Diencephalon (tissue), 1 donor: ENCODE data around the gene SPEN. TPM values are rescaled to one million over a fixed set of nuclear protein-coding genes. Genes with fewer than 3 reads are reported as not detected.

ENCODE experiments used
- small RNA-seq: library from RNA; depleted of rRNA; stranded (forward); fragments of <200 nt; gene quantifications from one replicate; pipeline ENCODE3, GENCODE V24; 2014
- total RNA-seq: library from RNA; depleted of rRNA; stranded (reverse); fragments of >200 nt; gene quantifications from one replicate; pipeline ENCODE4 v1.2.3, GENCODE V29; 2014

SPEN gene
- total RNA-seq = 52.6 TPM

GRCh38 chr1:15847100-15847892, at the start of gene SPEN:
Gene SPEN, plus strand, starts transcription at chr1:15847707. Its CDS starts 361 bp downstream, at chr1:15848068.

GRCh38 chr1:15807549-15807948, 40.0 kb upstream of the SPEN start, which contains the start of gene UQCRHL:
Gene UQCRHL, minus strand, starts transcription at chr1:15807649. Its CDS starts 0 bp downstream, at chr1:15807649.

GRCh38 chr1:15975805-15976680, 128.5 kb downstream of the SPEN start, which contains the start of gene ZBTB17:
Gene ZBTB17, minus strand, starts transcription at chr1:15976101. Its CDS starts 27,606 bp downstream, at chr1:15948495.

Small RNAs within 50 kb of the gene (small RNA-seq; reads per million reads assigned to genes)
- gene AL034555.1 (not detected), gene AL355994.1 (not detected), gene AL355994.5 (not detected)

Other genes with a start within 250 kb of the SPEN start
- 26.3 TPM for gene DDI2, start 230.2 kb upstream of the SPEN start, total RNA-seq
- gene PLEKHM2, start 163.4 kb upstream of the SPEN start, total RNA-seq = 36.4 TPM
- gene SLC25A34, start 111.4 kb upstream of the SPEN start, total RNA-seq = 0.23 TPM
- gene TMEM82, start 105.2 kb upstream of the SPEN start, total RNA-seq = not detected
- 13.1 TPM for gene FBLIM1, start 88.9 kb upstream of the SPEN start, total RNA-seq
- gene UQCRHL, start 40.1 kb upstream of the SPEN start, total RNA-seq = 2.8 TPM
- 23.8 TPM for gene ZBTB17, start 128.4 kb downstream of the SPEN start, total RNA-seq
- 1.2 TPM for gene SRARP, start 156.5 kb downstream of the SPEN start, total RNA-seq
- 0.23 TPM for gene HSPB7, start 170.3 kb downstream of the SPEN start, total RNA-seq
- 0.23 TPM for gene CLCNKA, start 174.3 kb downstream of the SPEN start, total RNA-seq
- 0.92 TPM for gene CLCNKB, start 196.1 kb downstream of the SPEN start, total RNA-seq
- gene FAM131C, start 225.9 kb downstream of the SPEN start, total RNA-seq = 4.6 TPM